Panc1 (cell line): ENCODE results near the gene TMEM212. TPM values are rescaled to one million over a fixed set of nuclear protein-coding genes. Genes with fewer than 3 reads are reported as not detected.

Experiments used
- ATAC-seq: fragments of 200-7000 bp; cut with Tn5 transposase; 2 replicates; pipeline ENCODE4 v1.9.1; 2020; ENCODE audit warnings: mild to moderate bottlenecking, moderate library complexity
- BruUV-seq: library from RNA; stranded (reverse); fragments of 400-500 nt; replicated peaks from 2 replicates; lab custom pipeline; 2021; lab: Mats Ljungman, UMichigan
- CTCF ChIA-PET: fragments of 300-600 bp; sonication (Branson Sonifier 250); formaldehyde crosslinking; loops from one replicate; lab custom pipeline; 2022; ENCODE audit warnings: antibody characterized with exemption; lab: Charles Lee
- POLR2A ChIA-PET: fragments of 300-600 bp; sonication (Branson Sonifier 250); formaldehyde crosslinking; loops from one replicate; lab custom pipeline; 2022; ENCODE audit warnings: antibody characterized with exemption; lab: Charles Lee
- DNase-seq: peaks from one replicate; pipeline ENCODE4 v3.0.0-alpha.2; 2010; ENCODE audit warnings: low read depth, low spot score
- H3K27ac ChIP-seq: 2 replicates; pipeline ENCODE4 v1.5.1; 2011; ENCODE audit warnings: mild to moderate bottlenecking, low read length, inconsistent platforms
- H3K27me3 ChIP-seq: fragments of 200-500 bp; sonication (Bioruptor generic); 2 replicates; pipeline ENCODE4 v1.6.0; 2014; ENCODE audit warnings: low read length, inconsistent platforms; ENCODE audit not compliant: control insufficient read depth, insufficient read depth
- H3K36me3 ChIP-seq: fragments of 200-500 bp; sonication (Bioruptor generic); 2 replicates; pipeline ENCODE4 v1.5.1; 2014; ENCODE audit warnings: inconsistent platforms, mild to moderate bottlenecking, low read length, moderate library complexity; ENCODE audit not compliant: control insufficient read depth, insufficient read depth
- H3K4me1 ChIP-seq: 2 replicates; pipeline ENCODE4 v1.5.1; 2011; ENCODE audit warnings: inconsistent platforms, mild to moderate bottlenecking, low read length, moderate library complexity; ENCODE audit not compliant: control insufficient read depth, insufficient read depth
- H3K4me3 ChIP-seq, 2 experiments: 2 replicates each; pipeline ENCODE4 v1.5.1; 2011 to 2012; ENCODE audit warnings: low read depth in 2 of 2, low read length in 2 of 2, mild to moderate bottlenecking in 2 of 2, inconsistent platforms in 1 of 2, moderate library complexity in 1 of 2
- H3K9me3 ChIP-seq: fragments of 200-500 bp; sonication (Bioruptor generic); 2 replicates; pipeline ENCODE4 v1.5.1; 2014; ENCODE audit warnings: low read depth, mild to moderate bottlenecking, inconsistent platforms, low read length, moderate library complexity; ENCODE audit not compliant: control insufficient read depth, insufficient read depth
- POLR2AphosphoS5 ChIP-seq: IDR thresholded peaks from 2 replicates; pipeline ENCODE4 v1.6.1; 2012; ENCODE audit warnings: mild to moderate bottlenecking, low read depth, low read length, moderate library complexity
- SIN3A ChIP-seq: IDR thresholded peaks from 2 replicates; pipeline ENCODE4 v1.6.1; 2012; ENCODE audit warnings: low read depth, mild to moderate bottlenecking, low read length, moderate library complexity, borderline replicate concordance; ENCODE audit not compliant: insufficient read depth
- TCF7L2 ChIP-seq: IDR thresholded peaks from 2 replicates; pipeline ENCODE4 v1.6.1; 2011; ENCODE audit warnings: mild to moderate bottlenecking, low read depth, low read length, inconsistent platforms
- in situ Hi-C: cut with HindIII; loops from 2 replicates; pipeline ENCODE4 v1.10.0; 2016; ENCODE audit warnings: low sequenced_read_pairs, low pct_unique_long_range_greater_than_20kb
- intact Hi-C: fragments of 100-400 bp; cut with micrococcal nuclease; formaldehyde crosslinking; loops from one replicate; pipeline ENCODE4 v1.10.0; 2022; ENCODE audit not compliant: unreplicated experiment
- total RNA-seq: library from RNA; stranded (reverse); gene quantifications from one replicate; pipeline ENCODE4 v1.2.1, GENCODE V29; 2021; ENCODE audit not compliant: unreplicated experiment
- TF ChIP-seq, protein P1 (sequence below), 2 experiments: IDR thresholded peaks; 2 replicates each; pipeline ENCODE4 v1.6.1; 2011 to 2012; ENCODE audit warnings: low read depth in 2 of 2, control low read depth in 1 of 2, low read length in 1 of 2, mild to moderate bottlenecking in 1 of 2, moderate library complexity in 1 of 2; ENCODE audit not compliant: insufficient read depth in 1 of 2
- TF ChIP-seq, protein P2 (sequence below): fragments of 450-650 bp; IDR thresholded peaks from 2 replicates; pipeline ENCODE4 v1.5.1; 2017; ENCODE audit warnings: mild to moderate bottlenecking

Gene TMEM212
- total RNA-seq, 1 experiment from 2014 or later, result not detected

DNA sequence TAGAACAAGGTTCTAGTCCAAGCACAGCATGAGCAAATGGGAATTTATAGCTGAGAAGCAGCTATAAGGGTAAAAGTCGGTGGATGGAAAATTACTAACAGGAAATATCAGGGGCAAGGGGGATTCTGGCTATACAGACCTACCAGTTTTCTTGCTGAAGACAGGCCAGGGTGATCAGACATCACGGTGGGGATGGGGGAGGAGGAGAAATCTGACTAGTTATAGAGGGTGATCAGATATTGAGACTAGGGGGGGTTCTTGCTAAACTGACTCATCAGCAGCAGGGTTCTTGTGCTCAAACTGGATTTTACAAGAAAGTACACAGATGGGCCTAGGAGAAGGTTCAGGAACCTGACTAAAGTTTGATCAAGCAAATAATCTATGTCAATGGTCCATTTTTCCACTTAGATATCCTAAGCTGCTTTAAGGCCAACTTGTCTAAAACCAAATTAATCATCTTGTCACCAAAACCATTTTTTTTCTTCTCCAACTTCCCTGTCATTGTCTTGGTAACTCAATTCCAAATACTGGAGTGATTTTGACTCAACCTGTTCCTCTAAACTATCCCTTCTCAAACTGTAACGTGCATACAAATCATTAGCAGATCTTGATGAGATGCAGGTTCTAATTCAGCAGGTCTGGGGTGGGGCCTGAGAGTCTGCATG is 4.6 kb downstream of the TMEM212 start:
- CTCF ChIA-PET, result no interaction called here

DNA sequence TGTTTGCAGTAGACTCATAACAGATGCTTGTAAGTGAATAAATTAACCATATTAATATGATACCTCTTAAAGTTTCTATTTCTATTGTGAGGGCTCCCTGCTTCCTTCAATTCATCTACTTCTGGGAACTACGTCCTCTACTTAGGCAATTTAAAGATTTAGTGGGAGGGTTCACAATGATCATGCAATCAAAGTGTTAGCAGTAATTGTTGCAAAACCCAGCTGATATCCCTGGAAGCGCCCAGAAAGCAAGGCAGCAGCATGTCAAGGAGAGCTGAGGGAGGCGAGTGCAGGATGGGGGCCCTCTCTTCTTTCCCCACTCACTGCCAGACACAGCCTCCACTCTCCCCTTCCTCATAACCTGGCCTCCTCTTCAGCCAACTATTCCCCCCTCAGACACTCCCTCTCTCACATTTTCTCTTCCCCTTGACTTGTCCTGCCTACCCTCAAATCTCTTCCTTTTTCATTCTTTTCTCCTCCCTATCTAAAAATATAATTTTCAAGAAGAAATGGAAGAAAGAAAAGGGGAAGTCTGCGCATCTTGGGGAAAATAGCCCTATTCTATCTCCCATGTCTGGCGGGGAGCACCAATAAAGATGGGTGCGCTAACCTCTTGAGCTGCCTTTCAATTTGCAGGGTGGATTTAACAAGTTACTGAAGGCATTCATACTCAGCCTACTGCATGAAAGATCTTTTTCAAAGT is 6.6 kb downstream of the TMEM212 start:
- DNase-seq (no peak), ATAC-seq (no peak)
- ChIA-PET POLR2A (interaction anchor here (0.5 kb wide), 1 partner anchor 750 kb away, joined by 3 read pairs; no protein-coding TSS in a partner anchor), CTCF (no interaction called here)
- no peak overlapping the region for H3K4me3 ChIP-seq
- TF ChIP-seq POLR2AphosphoS5, result no peak
- no peak for TF ChIP-seq SIN3A
- TF ChIP-seq, protein P1, sequence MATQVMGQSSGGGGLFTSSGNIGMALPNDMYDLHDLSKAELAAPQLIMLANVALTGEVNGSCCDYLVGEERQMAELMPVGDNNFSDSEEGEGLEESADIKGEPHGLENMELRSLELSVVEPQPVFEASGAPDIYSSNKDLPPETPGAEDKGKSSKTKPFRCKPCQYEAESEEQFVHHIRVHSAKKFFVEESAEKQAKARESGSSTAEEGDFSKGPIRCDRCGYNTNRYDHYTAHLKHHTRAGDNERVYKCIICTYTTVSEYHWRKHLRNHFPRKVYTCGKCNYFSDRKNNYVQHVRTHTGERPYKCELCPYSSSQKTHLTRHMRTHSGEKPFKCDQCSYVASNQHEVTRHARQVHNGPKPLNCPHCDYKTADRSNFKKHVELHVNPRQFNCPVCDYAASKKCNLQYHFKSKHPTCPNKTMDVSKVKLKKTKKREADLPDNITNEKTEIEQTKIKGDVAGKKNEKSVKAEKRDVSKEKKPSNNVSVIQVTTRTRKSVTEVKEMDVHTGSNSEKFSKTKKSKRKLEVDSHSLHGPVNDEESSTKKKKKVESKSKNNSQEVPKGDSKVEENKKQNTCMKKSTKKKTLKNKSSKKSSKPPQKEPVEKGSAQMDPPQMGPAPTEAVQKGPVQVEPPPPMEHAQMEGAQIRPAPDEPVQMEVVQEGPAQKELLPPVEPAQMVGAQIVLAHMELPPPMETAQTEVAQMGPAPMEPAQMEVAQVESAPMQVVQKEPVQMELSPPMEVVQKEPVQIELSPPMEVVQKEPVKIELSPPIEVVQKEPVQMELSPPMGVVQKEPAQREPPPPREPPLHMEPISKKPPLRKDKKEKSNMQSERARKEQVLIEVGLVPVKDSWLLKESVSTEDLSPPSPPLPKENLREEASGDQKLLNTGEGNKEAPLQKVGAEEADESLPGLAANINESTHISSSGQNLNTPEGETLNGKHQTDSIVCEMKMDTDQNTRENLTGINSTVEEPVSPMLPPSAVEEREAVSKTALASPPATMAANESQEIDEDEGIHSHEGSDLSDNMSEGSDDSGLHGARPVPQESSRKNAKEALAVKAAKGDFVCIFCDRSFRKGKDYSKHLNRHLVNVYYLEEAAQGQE (IDR thresholded peaks at IDR 0.05; ENCODE audit: insufficient read depth in 1 of 2, low read depth in 2 of 2, low read length in 1 of 2), result no peak
- TF ChIP-seq, protein P2, sequence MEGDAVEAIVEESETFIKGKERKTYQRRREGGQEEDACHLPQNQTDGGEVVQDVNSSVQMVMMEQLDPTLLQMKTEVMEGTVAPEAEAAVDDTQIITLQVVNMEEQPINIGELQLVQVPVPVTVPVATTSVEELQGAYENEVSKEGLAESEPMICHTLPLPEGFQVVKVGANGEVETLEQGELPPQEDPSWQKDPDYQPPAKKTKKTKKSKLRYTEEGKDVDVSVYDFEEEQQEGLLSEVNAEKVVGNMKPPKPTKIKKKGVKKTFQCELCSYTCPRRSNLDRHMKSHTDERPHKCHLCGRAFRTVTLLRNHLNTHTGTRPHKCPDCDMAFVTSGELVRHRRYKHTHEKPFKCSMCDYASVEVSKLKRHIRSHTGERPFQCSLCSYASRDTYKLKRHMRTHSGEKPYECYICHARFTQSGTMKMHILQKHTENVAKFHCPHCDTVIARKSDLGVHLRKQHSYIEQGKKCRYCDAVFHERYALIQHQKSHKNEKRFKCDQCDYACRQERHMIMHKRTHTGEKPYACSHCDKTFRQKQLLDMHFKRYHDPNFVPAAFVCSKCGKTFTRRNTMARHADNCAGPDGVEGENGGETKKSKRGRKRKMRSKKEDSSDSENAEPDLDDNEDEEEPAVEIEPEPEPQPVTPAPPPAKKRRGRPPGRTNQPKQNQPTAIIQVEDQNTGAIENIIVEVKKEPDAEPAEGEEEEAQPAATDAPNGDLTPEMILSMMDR, result no peak
- TF ChIP-seq TCF7L2, result no peak
- H3K36me3 ChIP-seq, result no peaks in the 10 kb centered on the region
- BruUV-seq, result no TSS peak
- intact Hi-C loops, result no loop called here
- no peaks in the 10 kb centered on the region for H3K27me3 ChIP-seq
- peaks cover 22% of the 10 kb centered on the region for H3K9me3 ChIP-seq
- H3K4me1 ChIP-seq, result no peaks in the 10 kb centered on the region
- in situ Hi-C loops, result no loop called here
- no peak overlapping the region for H3K27ac ChIP-seq

More for the DNA sequence above, 4.6 kb downstream of the TMEM212 start:
- POLR2A ChIA-PET, result no interaction called here
- no peak overlapping the region for H3K27ac ChIP-seq
- DNase-seq (no peak), ATAC-seq (no peak)
- BruUV-seq, result no TSS peak
- TF ChIP-seq TCF7L2, result no peak
- TF ChIP-seq, protein P2, result no peak
- TF ChIP-seq POLR2AphosphoS5, result no peak
- TF ChIP-seq SIN3A, result no peak
- TF ChIP-seq, protein P1 (IDR thresholded peaks at IDR 0.05; ENCODE audit: insufficient read depth in 1 of 2, low read depth in 2 of 2, low read length in 1 of 2), result no peak
- H3K4me3 ChIP-seq, result no peak overlapping the region
- no peaks in the 10 kb centered on the region for H3K4me1 ChIP-seq
- H3K36me3 ChIP-seq, result no peaks in the 10 kb centered on the region
- intact Hi-C loops, result no loop called here
- in situ Hi-C loops, result no loop called here
- H3K27me3 ChIP-seq, result no peaks in the 10 kb centered on the region
- H3K9me3 ChIP-seq, result 0 out of 2 replicates have a peak, but pooled peaks cover 2% of the 10 kb centered on the region
